Fibroblast of skin of right biceps (primary cell): Measurements from ENCODE around the gene UTP3.
"Not testable (repeated sequence)": the region's sequence is repeated elsewhere in the genome, so short reads cannot be mapped to it uniquely, and the experiment has no call there.

Experiments used
- DNase-seq: peaks from one replicate; pipeline ENCODE4 v3.0.0-alpha.2; 2013

UTP3 gene

DNA sequence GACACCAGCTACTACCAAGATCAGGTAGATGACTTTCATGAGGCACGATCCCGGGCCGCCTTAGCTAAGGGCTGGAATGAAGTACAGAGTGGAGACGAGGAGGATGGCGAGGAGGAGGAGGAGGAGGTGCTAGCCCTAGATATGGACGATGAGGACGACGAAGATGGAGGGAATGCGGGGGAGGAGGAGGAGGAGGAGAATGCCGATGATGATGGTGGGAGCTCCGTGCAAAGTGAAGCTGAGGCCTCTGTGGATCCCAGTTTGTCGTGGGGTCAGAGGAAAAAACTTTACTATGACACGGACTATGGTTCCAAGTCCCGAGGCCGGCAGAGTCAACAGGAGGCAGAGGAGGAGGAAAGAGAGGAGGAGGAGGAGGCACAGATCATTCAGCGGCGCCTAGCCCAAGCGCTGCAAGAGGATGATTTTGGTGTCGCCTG is 481 bp downstream of the UTP3 start:
- DNase-seq: no peak

DNA sequence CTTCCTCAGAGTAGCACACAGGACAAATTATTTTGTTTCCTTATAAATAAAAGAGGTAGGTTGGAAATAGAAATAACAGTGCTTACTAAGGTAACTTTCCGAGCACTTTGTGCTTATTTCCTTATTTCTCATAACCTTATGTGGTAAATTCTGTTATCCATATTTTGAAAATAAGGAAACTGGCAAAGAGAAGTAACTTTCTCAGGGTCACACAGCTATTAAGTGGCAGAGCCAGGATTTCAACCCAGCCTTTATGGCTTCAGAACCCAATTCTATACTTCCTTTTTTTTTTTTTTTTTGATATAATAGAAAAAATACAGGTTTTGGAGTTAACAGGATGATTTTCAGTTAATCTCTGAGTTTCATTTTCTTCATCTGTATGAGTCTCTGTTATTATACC is 3.3 kb downstream of the UTP3 start:
- no peak for DNase-seq

DNA sequence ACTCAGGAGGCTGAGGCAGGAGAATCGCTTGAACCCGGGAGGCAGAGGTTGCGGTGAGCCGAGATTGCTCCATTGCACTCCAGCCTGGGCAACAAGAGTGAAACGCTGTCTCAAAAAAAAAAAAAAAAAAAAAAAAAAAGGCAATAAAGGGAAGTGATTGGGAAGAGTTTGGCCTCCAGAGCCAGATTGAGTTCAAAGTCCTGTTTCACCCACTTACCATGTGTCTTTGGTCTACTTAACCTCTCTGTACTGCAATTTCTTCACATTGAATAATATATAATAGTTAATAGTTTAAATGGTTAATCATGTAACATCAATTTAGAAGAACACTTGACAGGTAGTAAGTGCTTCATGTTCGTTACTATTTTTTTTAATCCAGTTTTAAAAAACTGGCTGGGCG is 6.3 kb downstream of the UTP3 start:
- DNase-seq: not testable (repeated sequence)

DNA sequence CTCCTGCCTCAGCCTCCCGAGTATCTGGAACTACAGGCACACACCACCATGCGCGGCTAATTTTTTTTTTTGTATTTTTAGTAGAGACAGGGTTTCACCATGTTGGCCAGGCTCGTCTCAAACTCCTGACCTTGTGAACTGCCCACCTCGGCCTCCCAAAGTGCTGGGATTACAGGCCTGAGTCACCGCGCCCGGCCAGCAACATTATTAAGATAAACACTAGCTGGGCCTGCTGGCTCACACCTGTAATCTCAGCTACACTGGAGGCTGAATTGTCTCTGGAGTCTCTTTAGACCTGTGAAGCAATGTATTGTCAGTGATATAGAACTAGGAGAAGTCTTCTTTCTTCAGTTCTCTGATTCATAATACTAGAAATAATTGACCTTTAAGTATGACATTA is 10.1 kb downstream of the UTP3 start:
- not testable (repeated sequence) for DNase-seq

DNA sequence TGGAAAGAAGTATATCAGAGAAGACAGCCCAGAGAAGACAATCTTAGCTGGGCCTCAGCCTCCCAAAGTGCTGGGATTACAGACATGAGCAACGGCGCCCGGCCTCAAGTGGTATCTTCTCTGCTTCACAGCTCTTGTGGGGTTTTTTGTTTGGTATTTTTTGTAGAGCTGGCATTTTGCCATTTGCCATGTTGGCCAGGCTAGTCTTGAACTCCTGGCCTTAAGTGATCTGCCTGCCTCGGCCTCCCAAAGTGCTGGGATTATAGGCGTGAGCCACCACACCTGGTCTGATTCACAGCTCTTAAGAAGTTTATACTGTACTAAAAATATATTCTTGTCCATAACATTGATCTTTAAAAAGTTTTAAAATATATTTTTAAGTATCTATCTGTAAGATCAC is 12.4 kb downstream of the UTP3 start:
- no peak for DNase-seq

DNA sequence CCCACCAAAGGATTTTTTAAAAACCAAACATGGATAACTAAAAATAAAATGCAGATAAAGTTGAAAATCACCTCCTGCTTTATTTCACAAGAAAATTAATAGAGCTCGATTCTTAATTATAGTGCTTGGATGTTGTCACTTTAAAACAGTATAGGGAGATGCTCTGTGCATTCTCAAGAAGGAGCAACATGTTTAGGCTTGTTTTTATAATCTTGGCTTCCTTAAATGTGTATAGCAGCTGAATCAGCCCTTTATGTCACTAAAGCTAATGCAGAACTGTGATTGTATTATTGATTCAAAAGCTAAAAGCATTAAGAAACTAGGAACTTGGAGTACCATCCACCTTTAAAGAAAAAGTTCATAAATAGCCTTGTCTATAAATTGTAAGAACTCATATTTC is 12.9 kb downstream of the UTP3 start:
- no peak for DNase-seq

DNA sequence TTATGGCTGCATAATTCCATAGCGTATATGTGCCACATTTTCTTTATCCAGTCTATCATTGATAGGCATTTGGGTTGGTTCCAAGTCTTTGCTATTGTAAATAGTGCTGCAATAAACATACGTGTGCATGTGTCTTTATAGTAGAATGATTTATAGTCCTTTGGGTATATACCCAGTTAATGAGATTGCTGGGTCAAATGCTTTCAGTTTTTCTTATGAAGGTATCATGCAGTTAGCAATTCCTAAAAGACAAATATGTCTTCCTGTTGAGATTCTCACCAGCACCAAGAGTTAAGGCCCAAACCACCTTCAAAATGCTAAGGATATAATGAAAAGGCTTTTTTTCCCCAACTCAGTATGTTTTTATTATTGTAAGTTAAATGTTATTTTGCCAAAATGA is 14.3 kb downstream of the UTP3 start:
- DNase-seq: not testable (repeated sequence)

DNA sequence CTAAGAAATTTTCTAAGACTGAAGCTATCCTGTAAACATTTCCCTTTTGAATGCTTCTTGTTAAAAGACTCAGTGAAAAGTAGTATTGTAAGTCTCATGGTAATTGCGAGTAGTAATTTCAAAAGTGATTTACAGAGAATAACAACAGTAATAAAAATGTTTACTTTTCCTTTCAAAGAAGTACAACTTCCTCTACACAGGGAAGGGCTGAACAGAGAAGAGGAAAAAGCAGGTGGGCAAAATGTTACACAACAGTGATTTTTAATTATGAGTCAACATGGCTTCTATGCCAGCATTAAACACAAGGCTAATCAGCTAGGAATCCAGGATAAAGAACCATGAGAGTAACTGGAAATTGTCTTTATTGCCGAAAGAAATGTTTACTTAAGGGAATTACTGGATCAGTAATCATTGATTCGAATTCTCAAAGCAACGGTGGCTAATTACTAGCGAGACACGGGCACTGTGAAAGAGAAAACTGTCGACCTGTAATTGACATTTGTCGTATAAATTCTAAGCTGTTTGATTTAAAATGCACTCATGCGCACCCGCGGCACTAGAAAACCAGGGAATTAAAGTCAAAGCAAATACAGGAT is 15.4 kb downstream of the UTP3 start:
- peak; percentile 52 for DNase-seq

DNA sequence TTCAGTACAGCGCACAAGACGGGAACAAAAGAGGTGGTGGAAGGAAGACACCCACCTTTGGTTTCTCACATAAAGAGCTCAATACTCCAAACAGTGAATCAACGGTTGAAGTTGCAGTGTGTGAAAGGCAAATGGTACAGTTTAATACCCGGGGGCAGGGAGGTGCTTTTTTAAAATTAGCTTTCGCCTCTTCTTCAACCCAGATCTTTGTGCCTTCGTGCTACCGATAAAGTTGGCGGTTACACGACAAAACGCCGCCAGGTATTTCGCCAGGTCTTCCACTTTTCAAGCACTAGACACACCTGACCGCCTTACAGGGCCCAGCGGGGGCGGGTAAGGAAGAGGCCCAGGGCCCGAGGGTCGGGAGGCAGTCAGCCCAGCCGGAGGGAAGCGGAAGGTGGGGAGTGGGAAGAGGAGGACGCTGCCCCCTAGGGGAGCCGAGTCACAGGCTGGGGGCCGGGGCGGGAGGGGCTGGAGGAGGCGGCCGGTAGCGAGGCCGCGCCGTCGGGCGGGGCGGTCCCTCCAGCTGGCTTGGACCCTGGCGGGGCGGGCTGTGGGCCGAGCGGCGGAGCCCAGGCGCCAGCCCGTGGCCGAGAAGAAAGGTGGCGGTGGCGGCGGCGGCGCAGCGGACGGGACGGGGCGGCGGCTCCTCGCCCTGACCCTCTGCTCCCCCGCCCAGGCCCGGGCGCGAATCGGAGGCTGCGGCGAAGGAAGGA is 16.0 kb downstream of the UTP3 start:
- peak; percentile 79 for DNase-seq

DNA sequence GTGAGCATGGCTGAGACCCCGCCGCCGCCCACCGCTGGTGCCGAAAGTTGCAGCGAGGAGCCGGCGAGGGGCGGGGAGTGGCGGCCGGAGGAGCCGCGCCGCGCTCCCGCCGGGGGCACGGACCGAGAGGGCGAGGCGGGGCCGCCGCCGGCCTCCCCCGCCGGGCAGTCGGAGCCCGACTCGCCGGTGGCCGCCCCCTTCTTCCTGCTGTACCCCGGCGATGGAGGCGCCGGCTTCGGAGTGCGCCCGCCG is 16.5 kb downstream of the UTP3 start:
- no peak for DNase-seq

DNA sequence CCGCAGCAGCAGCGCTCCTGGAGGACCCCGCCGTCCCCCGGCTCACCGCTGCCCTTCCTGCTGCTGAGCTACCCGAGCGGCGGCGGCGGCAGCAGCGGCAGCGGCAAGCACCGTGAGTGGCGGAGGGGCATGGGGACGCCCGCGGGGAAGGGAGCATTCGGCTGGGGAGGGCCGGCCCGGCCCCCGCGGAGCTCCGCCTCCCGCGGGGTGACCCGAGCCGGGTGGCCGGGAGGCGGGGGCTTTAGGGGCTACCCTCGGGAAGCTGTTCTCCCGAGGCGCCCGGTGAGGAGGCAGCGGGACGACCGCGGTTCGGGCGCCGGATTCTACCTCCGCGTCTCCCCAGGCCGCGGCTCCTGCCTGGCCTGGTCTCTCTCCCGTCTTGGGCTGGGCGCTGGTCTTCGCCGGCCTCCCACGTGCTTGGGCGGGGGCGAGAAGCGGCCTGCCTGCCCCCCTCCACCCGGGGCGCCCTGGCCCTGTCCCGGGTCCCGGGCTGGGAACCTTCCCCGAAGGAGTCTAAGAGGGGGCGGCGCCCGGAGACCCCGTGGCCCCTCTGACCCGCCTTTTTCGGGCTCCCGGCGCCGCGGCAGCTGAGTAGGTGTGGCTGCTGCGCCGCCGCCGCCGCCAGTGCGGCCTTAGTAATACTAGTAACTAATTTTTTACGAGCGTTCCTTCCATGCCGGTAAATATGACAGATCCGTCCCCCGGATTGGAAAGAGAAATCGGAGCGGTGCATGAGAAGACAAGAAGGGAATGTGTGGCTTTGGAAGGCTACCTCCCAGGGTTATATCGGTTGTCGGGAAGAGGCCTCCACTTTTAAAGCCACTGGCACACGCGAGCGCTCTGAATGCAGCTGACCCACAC is 17.1 kb downstream of the UTP3 start:
- peak; percentile 71 for DNase-seq

DNA sequence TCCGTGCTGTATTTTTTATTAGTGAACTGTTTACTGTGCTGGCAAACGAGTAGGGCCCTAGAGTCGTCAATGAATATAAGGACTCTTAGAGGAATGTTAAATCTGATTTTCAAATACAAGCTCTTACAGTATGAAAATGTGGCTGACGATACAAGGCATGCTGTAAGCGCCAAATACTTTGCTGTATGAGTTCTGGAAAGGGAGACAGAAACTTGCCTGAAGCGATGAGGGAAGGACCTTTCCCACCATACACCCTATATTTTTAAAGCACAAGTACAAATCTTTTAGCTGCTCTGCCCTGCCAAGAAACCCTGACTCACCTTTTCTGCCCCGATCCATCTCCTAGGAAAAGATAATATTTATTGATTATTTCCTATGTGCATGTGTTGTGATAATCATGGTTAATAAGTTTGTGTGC is 17.7 kb downstream of the UTP3 start:
- no peak for DNase-seq

DNA sequence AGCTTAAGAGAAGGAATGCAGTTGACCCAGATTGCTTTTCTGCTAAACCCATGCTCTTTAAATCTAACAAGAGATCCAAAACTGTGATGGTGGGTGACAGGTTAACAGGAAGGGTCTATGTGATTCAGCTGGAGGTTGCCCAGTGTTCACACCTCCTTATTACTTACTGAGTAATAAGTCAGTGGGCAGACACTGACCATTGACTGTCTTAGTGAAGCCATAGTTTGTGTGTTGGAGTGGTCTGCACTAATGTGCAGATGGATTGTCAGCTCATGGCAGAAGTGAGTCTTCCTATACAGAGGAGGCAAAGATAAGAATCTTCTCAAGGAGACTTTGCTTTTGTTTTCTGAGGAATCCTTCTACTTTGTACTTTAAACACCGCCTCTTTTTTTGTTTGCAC is 18.2 kb downstream of the UTP3 start:
- DNase-seq: no peak

DNA sequence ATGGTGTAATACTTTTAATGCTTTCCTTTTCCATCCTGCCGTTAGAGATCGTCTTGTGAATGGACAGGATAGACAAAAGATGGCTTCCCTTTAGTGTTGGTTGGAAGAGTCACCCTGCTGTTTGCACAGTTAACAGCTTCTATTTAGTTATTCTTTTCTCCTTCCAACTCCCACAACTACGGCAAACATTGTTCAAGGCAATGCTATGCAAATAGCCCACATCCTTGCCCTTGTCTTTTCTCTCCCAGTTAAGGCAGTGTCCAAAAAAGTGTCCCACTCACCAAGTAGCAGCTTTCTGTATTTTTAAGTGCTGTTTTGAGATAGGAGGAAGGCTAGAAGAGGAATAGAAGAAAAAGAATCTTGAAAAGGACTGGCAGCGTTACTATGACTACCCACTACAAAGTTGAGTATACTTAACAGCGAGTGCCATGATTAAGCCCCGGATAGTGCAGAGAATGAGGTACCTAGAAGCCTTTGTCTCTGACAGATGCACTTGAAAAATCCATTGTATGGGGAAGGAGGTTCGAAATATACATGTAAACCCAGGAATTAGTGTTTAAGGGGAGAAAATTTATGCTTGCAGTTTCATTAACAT is 21.4 kb downstream of the UTP3 start:
- no peak for DNase-seq

DNA sequence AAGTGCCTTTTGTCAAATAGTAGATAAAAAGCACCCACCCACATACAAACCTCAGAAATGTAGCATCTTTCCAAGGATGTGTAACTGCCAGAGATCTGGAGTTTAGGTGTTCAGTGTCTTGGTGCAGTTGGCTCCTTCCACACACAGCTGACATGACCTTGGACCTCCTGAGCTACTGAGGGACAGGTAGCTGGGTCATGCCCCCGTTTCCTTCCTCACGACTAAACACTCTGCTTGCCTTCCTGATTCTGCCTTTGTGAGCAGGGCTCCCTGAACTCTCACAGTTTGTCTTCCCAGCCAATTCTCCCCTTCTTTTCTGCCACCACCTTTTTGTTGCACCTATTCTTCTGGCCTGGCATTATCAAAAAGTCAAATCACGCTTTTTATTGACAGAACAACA is 23.3 kb downstream of the UTP3 start:
- DNase-seq: no peak

DNA sequence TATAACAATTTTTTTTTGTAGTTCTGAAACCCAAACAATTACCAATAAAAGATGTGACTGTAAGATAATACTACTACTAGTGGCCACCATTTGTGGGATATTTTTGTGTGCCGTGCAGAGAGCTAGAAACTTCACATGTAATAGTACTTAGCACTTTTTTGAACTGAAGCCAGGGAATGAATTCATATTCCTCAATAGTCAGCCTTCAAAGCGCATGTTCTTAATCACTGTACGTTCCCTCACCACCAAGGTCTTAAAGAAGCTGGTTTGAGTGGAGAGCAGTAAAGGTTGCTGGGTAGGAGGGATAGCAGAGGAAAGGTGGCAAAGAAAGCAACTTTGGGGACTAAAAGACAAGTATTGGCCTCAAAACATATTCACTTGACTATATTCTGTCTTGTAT is 23.8 kb downstream of the UTP3 start:
- DNase-seq: peak; percentile 22

DNA sequence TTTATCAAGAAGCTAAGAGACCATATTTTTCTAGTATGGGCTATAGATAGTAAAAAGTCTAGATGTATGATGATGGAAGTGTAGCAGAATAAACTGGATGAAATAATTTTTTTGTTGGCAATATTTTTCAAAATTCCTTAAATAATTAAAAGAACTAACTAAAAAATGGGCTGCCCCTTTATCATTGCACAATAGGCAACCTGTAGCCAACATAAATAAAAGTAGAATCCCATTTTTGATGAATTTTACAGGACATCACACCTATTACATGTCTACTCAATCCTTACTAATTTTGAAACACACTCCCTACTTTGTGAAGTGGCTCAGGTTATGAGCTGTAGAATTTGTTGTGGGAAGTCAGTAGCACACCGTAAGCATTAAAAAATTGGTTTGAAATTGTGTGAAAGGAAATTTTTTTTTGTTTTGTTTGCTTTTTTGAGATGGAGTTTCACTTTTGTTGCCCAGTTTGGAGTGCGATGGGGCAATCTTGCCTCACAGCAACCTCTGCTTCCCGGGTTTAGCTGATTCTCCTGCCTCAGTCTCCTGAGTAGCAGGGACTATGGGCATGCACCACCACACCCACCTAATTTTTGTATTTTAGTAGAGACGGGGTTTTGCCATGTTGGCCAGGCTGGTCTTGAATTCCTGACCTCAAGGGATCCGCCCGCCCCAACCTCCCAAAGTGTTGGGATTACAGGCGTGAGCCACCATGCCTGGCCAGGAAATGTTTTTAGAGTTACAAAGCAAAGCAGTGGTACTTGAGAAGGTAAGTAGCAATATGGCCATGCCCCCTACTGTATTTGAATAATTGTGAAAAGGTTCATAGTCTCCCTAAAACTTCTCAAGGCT is 24.5 kb downstream of the UTP3 start:
- no peak for DNase-seq

DNA sequence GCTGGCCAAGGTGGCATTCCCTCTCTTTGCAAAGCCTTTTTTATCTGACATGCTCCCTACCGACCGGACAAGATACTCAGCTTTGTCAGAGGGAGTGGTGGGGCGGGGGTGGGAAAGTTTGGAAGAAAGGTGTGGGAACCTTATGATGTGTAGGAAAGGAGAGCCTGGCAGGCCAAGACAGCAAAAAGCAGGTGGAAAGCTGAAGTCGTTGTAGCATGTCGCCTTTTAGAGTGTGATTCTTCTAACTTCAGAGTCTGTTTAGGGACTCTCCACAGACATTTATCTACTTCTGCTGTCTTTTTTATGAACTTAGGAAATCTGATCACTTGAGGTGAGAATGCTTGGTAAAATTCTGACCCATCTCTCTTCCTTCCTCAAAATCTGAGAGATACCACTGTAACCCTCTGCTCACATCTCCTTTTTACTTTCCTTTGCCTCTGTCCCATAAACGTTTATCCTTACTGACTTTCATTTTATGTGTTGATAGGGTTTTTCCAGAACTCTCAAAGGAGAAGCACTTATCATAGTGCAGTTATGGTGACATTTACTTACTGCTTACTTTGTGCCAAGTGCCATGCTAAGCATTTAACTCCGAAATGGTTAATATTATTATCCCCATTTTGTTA is 25.2 kb downstream of the UTP3 start:
- no peak for DNase-seq

DNA sequence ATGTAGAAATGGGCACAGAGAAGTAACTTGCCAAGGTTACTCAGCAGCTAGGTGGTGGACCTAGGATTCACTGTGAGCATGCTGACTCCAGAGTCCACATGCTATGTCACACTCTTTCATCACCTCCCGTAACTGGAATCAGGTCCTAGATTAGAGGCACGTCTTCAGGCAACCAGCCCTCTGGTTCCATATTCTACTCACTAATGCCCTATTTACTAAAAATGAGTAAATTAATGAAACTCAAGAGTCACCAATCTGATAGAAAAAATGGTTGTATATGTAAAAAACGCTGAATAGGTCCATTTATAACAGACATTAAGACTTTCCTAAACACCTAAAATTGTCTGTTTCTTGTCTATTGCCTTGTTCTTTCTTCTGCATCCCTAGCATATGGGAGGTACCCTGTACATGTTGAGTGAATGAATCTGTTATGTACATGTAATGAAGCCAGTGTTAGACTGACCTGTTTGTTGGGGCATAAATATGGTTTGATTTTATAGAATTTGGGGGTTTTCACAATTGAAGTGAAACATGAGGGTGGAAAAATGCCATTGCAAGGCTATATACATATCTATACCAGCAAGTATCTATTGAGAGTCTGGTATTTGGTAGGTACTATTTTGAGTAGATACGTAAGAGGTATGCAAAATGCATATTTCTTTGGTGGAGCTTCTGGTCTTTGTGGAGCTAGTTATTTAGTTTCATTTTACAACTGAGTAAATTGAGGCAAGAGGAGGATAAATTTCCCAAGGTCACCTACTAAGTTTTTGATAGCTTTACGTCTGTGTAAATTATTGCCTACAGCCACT is 26.0 kb downstream of the UTP3 start:
- DNase-seq: no peak

DNA sequence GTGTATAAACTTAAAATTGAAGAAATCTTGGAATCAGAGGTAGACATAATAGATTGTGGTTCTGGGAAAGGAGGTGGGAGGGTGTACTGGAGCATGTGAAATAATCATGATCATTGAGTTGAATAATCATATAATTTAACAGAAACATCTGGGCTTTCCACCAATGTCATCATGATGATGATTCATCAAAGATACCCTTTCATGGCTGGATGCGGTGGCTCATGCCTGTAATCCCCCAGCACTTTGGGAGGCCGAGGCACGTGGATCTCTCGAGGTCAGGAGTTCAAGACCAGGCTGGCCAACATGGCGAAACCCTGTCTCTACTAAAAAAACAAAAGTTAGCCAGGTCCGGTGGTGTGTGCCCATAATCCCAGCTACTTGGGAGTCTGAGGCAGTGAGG is 26.8 kb downstream of the UTP3 start:
- DNase-seq: peak; percentile 53

DNA sequence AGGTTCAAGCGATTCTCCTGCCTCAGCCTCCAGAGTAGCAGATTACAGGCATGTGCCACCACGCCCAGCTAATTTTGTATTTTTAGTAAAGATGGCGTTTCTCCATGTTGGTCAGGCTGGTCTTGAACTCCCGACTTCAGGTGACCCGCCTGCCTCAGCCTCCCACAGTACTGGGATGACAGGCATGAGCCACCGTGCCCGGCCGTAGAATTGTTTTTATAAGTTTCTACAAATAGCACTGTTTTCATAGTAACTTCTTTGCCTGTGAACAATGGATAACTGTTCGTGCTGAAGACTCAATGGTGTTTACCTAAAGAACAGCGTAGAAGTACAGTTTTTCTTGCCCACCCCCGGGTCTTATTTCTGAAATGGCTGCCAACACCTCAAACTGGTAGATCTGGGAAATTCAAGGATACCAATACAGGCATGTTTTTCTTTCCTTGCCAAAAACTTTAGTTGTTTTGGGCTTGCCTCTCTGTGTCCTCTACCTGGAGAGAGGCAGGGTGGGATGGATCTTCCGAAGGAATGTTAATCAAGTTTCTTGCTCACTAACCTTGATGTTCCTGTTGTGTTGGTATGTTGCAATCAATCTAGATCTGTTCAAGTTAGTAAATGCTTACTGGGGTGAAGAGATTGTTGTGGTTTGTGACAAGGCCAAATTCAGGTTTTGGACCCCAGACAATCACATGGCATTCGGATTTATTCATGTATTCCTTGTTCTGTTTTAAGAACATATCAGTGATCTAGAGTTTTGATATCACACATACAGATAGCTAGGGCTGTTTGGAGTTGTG is 30.7 kb downstream of the UTP3 start:
- DNase-seq: no peak
